ENCODE results near the gene VPS13A.

GRCh38 chr9:77449240-77450084, 272.1 kb downstream of the VPS13A start:
- TF ChIP-seq CTCF (tag by site-specific recombination; IDR thresholded peaks at IDR 0.05) (no peak), PBX3 (CRISPR knock-in tag; IDR thresholded peaks at IDR 0.05) (no peak), ZNF274 (IDR thresholded peaks at IDR 0.05; ENCODE audit: low read length) (no peak), ZNF274 (tag by site-specific recombination; IDR thresholded peaks at IDR 0.05; ENCODE audit: borderline replicate concordance) (no peak), ZNF530 (tag by site-specific recombination; IDR thresholded peaks at IDR 0.05; ENCODE audit: low read depth) (no peak), ZNF571 (tag by site-specific recombination; IDR thresholded peaks at IDR 0.05) (no peak), ZNF548 (tag by site-specific recombination; IDR thresholded peaks at IDR 0.05) (no peak), ZNF585B (tag by site-specific recombination; IDR thresholded peaks at IDR 0.05) (no peak), SCRT2 (tag by site-specific recombination; IDR thresholded peaks at IDR 0.05) (no peak), ZNF621 (tag by site-specific recombination; IDR thresholded peaks at IDR 0.05) (no peak), ZBTB8A (tag by site-specific recombination; IDR thresholded peaks at IDR 0.05) (no peak)

All from HEK293 (cell line).